Breast epithelium (tissue), 4 donors: Measurements from ENCODE around the gene FAM163A. TPM values are rescaled to one million over a fixed set of nuclear protein-coding genes. Genes with fewer than 3 reads are reported as not detected.
"Not testable (repeated sequence)": the region's sequence is repeated elsewhere in the genome, so short reads cannot be mapped to it uniquely, and the experiment has no call there.

Experiments
- DNase-seq, 2 donors: peaks; one replicate each; pipeline ENCODE4 v3.0.0-alpha.2; 2019; ENCODE audit warnings: low spot score in 2 of 2
- H3K27ac ChIP-seq, 2 donors: fragments of 200-600 bp; sonication (generic) in 1 of 2; one replicate each; pipeline ENCODE4 v1.5.1; 2016 to 2019; ENCODE audit warnings: mild to moderate bottlenecking in 1 of 2
- H3K27me3 ChIP-seq, 2 donors: fragments of 200-600 bp; sonication (generic) in 1 of 2; one replicate each; pipeline versions ENCODE4 v1.5.1 to v1.6.0; 2017 to 2019; ENCODE audit warnings: control low read depth in 1 of 2, mild to moderate bottlenecking in 1 of 2
- H3K36me3 ChIP-seq: fragments of 200-600 bp; one replicate; pipeline ENCODE4 v1.5.1; 2019
- H3K4me1 ChIP-seq, 2 donors: fragments of 200-600 bp; sonication (generic); one replicate each; pipeline ENCODE4 v1.5.1; 2016 to 2019; ENCODE audit warnings: control low read depth in 1 of 2
- H3K4me3 ChIP-seq, 3 donors: fragments of 200-600 bp; sonication (generic); 1 replicate in 2 of 3; 2 replicates in 1 of 3; pipeline ENCODE4 v1.5.1; 2016 to 2019; ENCODE audit warnings: mild to moderate bottlenecking in 3 of 3, moderate library complexity in 2 of 3
- H3K9me3 ChIP-seq, 2 donors: fragments of 200-600 bp; sonication (generic) in 1 of 2; one replicate each; pipeline ENCODE4 v1.5.1; 2016 to 2019; ENCODE audit warnings: control low read depth in 1 of 2
- CTCF ChIP-seq, 3 donors: fragments of 450-650 bp; IDR thresholded peaks; one replicate each; pipeline ENCODE4 v1.5.1; 2016 to 2017; ENCODE audit warnings: antibody characterized with exemption in 3 of 3, mild to moderate bottlenecking in 3 of 3, moderate library complexity in 3 of 3
- POLR2A ChIP-seq: fragments of 450-650 bp; IDR thresholded peaks from one replicate; pipeline ENCODE4 v1.6.1; 2016; ENCODE audit warnings: antibody characterized with exemption, mild to moderate bottlenecking, moderate library complexity
- POLR2AphosphoS5 ChIP-seq, 3 donors: sonication (generic); formaldehyde crosslinking; IDR thresholded peaks; one replicate each; pipeline ENCODE4 v1.6.1; 2017; ENCODE audit warnings: antibody characterized with exemption in 3 of 3
- intact Hi-C: fragments of 100-400 bp; cut with DNase I; formaldehyde crosslinking; loops from one replicate; pipeline ENCODE4 v1.15.1; 2023; ENCODE audit warnings: low total_unique reads
- total RNA-seq, 3 donors: library from RNA; depleted of rRNA; stranded (reverse); fragments of >200 nt; gene quantifications; one replicate each; pipeline ENCODE4 v1.1.0, GENCODE V29; 2016

Gene FAM163A
- total RNA-seq, 3 donors from 2014 or later: not detected

- TF ChIP-seq CTCF (IDR thresholded peaks at IDR 0.05) (no peak), POLR2AphosphoS5 (IDR thresholded peaks at IDR 0.05) (no peak), POLR2A (no peak)
Observed at GRCh38 chr1:179848233-179848632, 105.1 kb downstream of the FAM163A start.

GRCh38 chr1:179853102-179853501, 110.0 kb downstream of the FAM163A start:
- Histone ChIP-seq H3K4me3 (no peak overlapping the region), H3K27me3 (no peaks in the 10 kb centered on the region), H3K9me3 (no peaks in the 10 kb centered on the region), H3K27ac (no peak overlapping the region), H3K36me3 (peaks cover 5% of the 10 kb centered on the region), H3K4me1 (no peaks in the 10 kb centered on the region)
- intact Hi-C loops: no loop called here
- DNase-seq: no peak
- TF ChIP-seq POLR2A (no peak), POLR2AphosphoS5 (IDR thresholded peaks at IDR 0.05) (no peak), CTCF (IDR thresholded peaks at IDR 0.05) (no peak)

More at GRCh38 chr1:179848233-179848632, 105.1 kb downstream of the FAM163A start:
- no peak overlapping the region for H3K27ac ChIP-seq
- H3K36me3 ChIP-seq: peaks cover 9% of the 10 kb centered on the region
- no peaks in the 10 kb centered on the region for H3K9me3 ChIP-seq
- H3K4me3 ChIP-seq: no peak overlapping the region
- intact Hi-C loops: no loop called here
- H3K4me1 ChIP-seq: no peaks in the 10 kb centered on the region
- DNase-seq: no peak
- H3K27me3 ChIP-seq: no peaks in the 10 kb centered on the region

DNA sequence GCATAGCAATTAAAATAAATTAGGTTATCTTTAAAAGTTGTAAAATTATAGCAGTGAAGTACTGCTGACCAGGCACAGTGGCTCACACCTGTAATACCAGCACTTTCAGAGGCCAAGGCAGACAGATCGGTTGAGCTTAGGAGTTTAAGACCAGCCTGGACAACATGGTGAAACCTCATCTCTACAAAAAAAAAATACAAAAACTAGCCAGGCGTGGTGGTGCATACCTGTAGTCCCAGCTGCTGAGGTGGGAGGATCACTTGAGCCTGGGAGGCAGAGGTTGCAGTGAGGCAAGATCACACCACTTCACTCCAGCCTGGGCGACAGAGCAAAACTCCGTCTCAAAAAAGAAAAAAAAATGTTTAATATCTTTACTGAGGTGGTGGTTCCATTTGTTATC, 112.7 kb downstream of the FAM163A start:
- H3K36me3 ChIP-seq, intact Hi-C loops, H3K27ac ChIP-seq, DNase-seq, H3K27me3 ChIP-seq, H3K4me1 ChIP-seq, H3K9me3 ChIP-seq, H3K4me3 ChIP-seq: not testable (repeated sequence)

DNA sequence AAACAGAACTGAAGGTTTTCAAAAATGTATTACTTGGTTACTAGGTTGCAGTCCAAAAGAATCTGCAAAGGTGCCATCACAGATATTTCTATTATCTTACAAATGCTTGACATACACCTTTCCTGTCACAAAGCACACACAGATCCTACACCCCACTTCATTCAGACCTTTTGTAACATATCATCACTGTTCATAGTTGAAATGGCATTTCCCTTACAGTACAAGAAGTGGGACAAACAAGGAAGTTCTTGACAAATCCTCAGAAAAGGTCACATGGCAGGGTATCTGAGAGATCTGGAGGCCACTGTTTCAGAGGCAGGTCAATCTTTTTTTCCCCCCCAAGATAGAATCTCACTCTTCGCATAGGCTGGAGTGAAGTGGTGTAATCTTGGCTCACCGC, 113.2 kb downstream of the FAM163A start:
- intact Hi-C loops: no loop called here
- no peaks in the 10 kb centered on the region for H3K27me3 ChIP-seq
- no peak overlapping the region for H3K4me3 ChIP-seq
- no peaks in the 10 kb centered on the region for H3K9me3 ChIP-seq
- H3K36me3 ChIP-seq: no peaks in the 10 kb centered on the region
- no peaks in the 10 kb centered on the region for H3K4me1 ChIP-seq
- no peak for DNase-seq
- no peak for TF ChIP-seq CTCF (IDR thresholded peaks at IDR 0.05)
- no peak for TF ChIP-seq POLR2A
- TF ChIP-seq POLR2AphosphoS5 (IDR thresholded peaks at IDR 0.05): no peak
- H3K27ac ChIP-seq: no peak overlapping the region

GRCh38 chr1:179857009-179857408, 113.9 kb downstream of the FAM163A start:
- TF ChIP-seq POLR2AphosphoS5 (IDR thresholded peaks at IDR 0.05) (no peak), CTCF (IDR thresholded peaks at IDR 0.05) (no peak), POLR2A (no peak)
- DNase-seq: no peak
- Histone ChIP-seq H3K4me1 (no peaks in the 10 kb centered on the region), H3K27ac (no peak overlapping the region), H3K4me3 (no peak overlapping the region), H3K36me3 (no peaks in the 10 kb centered on the region), H3K27me3 (no peaks in the 10 kb centered on the region), H3K9me3 (no peaks in the 10 kb centered on the region)
- intact Hi-C loops: no loop called here

GRCh38 chr1:179860652-179861051, 117.6 kb downstream of the FAM163A start:
- H3K4me1 ChIP-seq: no peaks in the 10 kb centered on the region
- no peak for TF ChIP-seq POLR2AphosphoS5 (IDR thresholded peaks at IDR 0.05)
- no peak for TF ChIP-seq CTCF (IDR thresholded peaks at IDR 0.05)
- no peak for TF ChIP-seq POLR2A
- H3K9me3 ChIP-seq: no peaks in the 10 kb centered on the region
- H3K27me3 ChIP-seq: no peaks in the 10 kb centered on the region
- DNase-seq: no peak
- intact Hi-C loops: no loop called here
- H3K36me3 ChIP-seq: no peaks in the 10 kb centered on the region
- H3K27ac ChIP-seq: no peak overlapping the region
- no peak overlapping the region for H3K4me3 ChIP-seq
